Esophagus muscularis mucosa (tissue), 4 donors: ENCODE measurements around the gene JARID2. TPM values are rescaled to one million over a fixed set of nuclear protein-coding genes. Genes with fewer than 3 reads are reported as not detected.

Experiments
- DNase-seq: peaks from one replicate; pipeline ENCODE4 v3.0.0-alpha.2; 2017; ENCODE audit errors: extremely low spot score
- H3K27ac ChIP-seq, 4 donors: fragments of 200-600 bp; sonication (generic); replicated peaks in 1 of 4; 1 replicate in 3 of 4; 2 replicates in 1 of 4; pipeline ENCODE4 v1.5.1; 2016 to 2019; ENCODE audit warnings: mild to moderate bottlenecking in 1 of 4
- H3K27me3 ChIP-seq, 4 donors: fragments of 200-600 bp; sonication (generic); one replicate each; pipeline versions ENCODE4 v1.5.1 to v1.6.0; 2016 to 2019
- H3K36me3 ChIP-seq, 4 donors: fragments of 200-600 bp; sonication (generic); one replicate each; pipeline ENCODE4 v1.5.1; 2016 to 2019
- H3K4me1 ChIP-seq, 4 donors: fragments of 200-600 bp; sonication (generic); one replicate each; pipeline ENCODE4 v1.5.1; 2016 to 2019
- H3K4me3 ChIP-seq, 4 donors: fragments of 200-600 bp; sonication (generic); 1 replicate in 2 of 4; 2 replicates in 2 of 4; pipeline ENCODE4 v1.5.1; 2016 to 2019; ENCODE audit warnings: mild to moderate bottlenecking in 4 of 4, moderate library complexity in 1 of 4
- H3K9me3 ChIP-seq, 4 donors: fragments of 200-600 bp; sonication (generic); 1 replicate in 3 of 4; 2 replicates in 1 of 4; pipeline ENCODE4 v1.5.1; 2016 to 2019
- EP300 ChIP-seq: sonication (generic); formaldehyde crosslinking; IDR thresholded peaks from one replicate; pipeline ENCODE4 v1.6.1; 2017; ENCODE audit warnings: antibody characterized with exemption
- POLR2A ChIP-seq: fragments of 450-650 bp; IDR thresholded peaks from one replicate; pipeline ENCODE4 v1.6.1; 2017; ENCODE audit warnings: antibody characterized with exemption, moderate library complexity, mild to moderate bottlenecking, low read depth
- POLR2AphosphoS5 ChIP-seq, 2 donors: sonication (generic); formaldehyde crosslinking; IDR thresholded peaks; one replicate each; pipeline ENCODE4 v1.6.1; 2017; ENCODE audit warnings: antibody characterized with exemption in 2 of 2
- WGBS: methylation state at CpG from one replicate; pipeline ENCODE4 v1.1.5; 2018; 5-methylcytosine and 5-hydroxymethylcytosine counted together
- intact Hi-C: fragments of 100-400 bp; cut with DNase I; formaldehyde crosslinking; loops from one replicate; pipeline ENCODE4 v1.15.1; 2023
- total RNA-seq, 4 donors: library from RNA; depleted of rRNA; stranded (reverse); fragments of >200 nt; gene quantifications; one replicate each; pipeline versions ENCODE4 v1.1.0 to v1.2.1, GENCODE V29; 2016
- TF ChIP-seq, protein P1 (sequence below), 3 experiments: fragments of 200-600 bp in 2 of 3; fragments of 450-650 bp in 1 of 3; sonication (generic) in 2 of 3; IDR thresholded peaks; one replicate each; pipeline ENCODE4 v1.5.1; 2017 to 2019; ENCODE audit warnings: antibody characterized with exemption in 3 of 3, mild to moderate bottlenecking in 2 of 3, moderate library complexity in 1 of 3

The JARID2 gene
- total RNA-seq, 4 donors from 2014 or later, result 5.8 to 10.4 (median 8.1) TPM

- Histone ChIP-seq H3K27me3 (no peaks in the 10 kb centered on the region), H3K36me3 (no peaks in the 10 kb centered on the region), H3K27ac (no peak overlapping the region), H3K9me3 (no peaks in the 10 kb centered on the region), H3K4me1 (peaks cover 21 to 36% (median 26%) of the 10 kb centered on the region in 4 donors), H3K4me3 (no peak overlapping the region)
- DNase-seq, result no peak
- intact Hi-C loops, result no loop called here
- 66% methylated on average over 4 of the region's 4 CpGs for WGBS
- TF ChIP-seq POLR2AphosphoS5 (IDR thresholded peaks at IDR 0.05), result no peak
- TF ChIP-seq, protein P1, sequence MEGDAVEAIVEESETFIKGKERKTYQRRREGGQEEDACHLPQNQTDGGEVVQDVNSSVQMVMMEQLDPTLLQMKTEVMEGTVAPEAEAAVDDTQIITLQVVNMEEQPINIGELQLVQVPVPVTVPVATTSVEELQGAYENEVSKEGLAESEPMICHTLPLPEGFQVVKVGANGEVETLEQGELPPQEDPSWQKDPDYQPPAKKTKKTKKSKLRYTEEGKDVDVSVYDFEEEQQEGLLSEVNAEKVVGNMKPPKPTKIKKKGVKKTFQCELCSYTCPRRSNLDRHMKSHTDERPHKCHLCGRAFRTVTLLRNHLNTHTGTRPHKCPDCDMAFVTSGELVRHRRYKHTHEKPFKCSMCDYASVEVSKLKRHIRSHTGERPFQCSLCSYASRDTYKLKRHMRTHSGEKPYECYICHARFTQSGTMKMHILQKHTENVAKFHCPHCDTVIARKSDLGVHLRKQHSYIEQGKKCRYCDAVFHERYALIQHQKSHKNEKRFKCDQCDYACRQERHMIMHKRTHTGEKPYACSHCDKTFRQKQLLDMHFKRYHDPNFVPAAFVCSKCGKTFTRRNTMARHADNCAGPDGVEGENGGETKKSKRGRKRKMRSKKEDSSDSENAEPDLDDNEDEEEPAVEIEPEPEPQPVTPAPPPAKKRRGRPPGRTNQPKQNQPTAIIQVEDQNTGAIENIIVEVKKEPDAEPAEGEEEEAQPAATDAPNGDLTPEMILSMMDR (IDR thresholded peaks at IDR 0.05), result no peak
- no peak for TF ChIP-seq EP300
- TF ChIP-seq POLR2A, result no peak
Measured at GRCh38 chr6:15384901-15385300, 139.0 kb downstream of the JARID2 start.

- WGBS, result 92% methylated on average over 6 of the region's 6 CpGs
- Histone ChIP-seq H3K27ac (no peak overlapping the region), H3K36me3 (no peaks in the 10 kb centered on the region), H3K4me1 (peaks cover 21 to 40% (median 29%) of the 10 kb centered on the region in 4 donors), H3K4me3 (no peak overlapping the region), H3K27me3 (no peaks in the 10 kb centered on the region), H3K9me3 (no peaks in the 10 kb centered on the region)
- no peak for TF ChIP-seq POLR2A
- TF ChIP-seq, protein P1 (IDR thresholded peaks at IDR 0.05), result no peak
- no peak for TF ChIP-seq EP300
- no peak for TF ChIP-seq POLR2AphosphoS5 (IDR thresholded peaks at IDR 0.05)
- intact Hi-C loops, result no loop called here
- no peak for DNase-seq
Measured at GRCh38 chr6:15385521-15385920, 139.7 kb downstream of the JARID2 start.

DNA sequence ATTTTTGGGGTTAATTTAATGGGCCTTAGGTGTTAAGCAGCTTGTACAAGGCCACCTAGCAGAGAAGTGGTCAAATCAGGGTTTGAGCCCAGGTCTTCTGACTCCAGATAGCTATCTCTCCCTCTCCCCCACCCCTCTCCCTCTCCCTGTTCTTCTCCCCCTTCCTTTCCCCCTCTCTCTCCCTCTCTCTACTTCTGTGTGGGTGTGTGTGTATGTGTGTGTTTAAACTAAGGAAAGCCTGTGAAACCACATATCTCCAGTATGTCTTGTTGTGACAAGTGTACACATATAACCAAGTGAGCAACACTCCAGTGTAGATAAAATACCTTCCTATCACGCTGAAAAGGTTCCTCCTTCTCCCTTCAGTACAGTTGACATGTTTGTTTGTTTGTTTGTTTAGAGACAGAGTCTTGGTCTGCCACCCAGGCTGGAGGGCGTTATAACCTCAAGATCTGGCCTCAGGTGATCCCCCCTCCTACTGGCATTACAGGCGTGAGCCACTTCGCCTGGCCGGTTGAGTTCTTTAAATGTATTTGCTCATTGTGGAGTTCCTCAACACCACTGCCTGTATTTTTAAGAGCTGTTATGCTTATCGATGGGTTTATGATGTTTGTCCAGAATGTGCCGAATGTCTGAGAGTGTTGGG is 140.4 kb downstream of the JARID2 start:
- Histone ChIP-seq H3K27ac (no peak overlapping the region), H3K27me3 (no peaks in the 10 kb centered on the region), H3K4me3 (no peak overlapping the region), H3K9me3 (no peaks in the 10 kb centered on the region), H3K36me3 (no peaks in the 10 kb centered on the region), H3K4me1 (peaks cover 28 to 46% (median 36%) of the 10 kb centered on the region in 4 donors)
- DNase-seq, result no peak
- TF ChIP-seq POLR2A (no peak), POLR2AphosphoS5 (IDR thresholded peaks at IDR 0.05) (no peak), EP300 (no peak)
- TF ChIP-seq, protein P1 (IDR thresholded peaks at IDR 0.05), result no peak
- intact Hi-C loops, result no loop called here
- 89% methylated on average over 7 of the region's 7 CpGs for whole genome bisulfite sequencing

DNA sequence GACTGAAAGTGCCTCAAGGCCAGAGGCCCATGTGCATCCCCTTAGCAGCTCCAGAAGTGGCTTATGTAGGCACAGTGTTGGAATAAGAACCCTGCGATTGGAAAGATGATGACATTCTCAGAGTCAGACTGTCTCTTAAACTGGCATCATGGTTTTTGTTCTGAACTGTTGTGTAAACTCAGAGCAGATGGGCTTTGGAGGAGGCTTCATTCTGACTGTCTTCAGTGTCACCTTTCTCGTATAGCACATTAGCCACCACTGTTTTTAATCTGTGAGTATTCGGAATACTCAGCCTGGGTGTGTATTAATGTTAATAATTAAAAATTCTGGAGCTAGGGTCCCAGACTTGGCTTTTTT is 140.9 kb downstream of the JARID2 start:
- WGBS, result 93% methylated on average over 3 of the region's 3 CpGs
- Histone ChIP-seq H3K9me3 (no peaks in the 10 kb centered on the region), H3K27me3 (no peaks in the 10 kb centered on the region), H3K4me1 (peaks cover 33 to 51% (median 41%) of the 10 kb centered on the region in 4 donors), H3K36me3 (no peaks in the 10 kb centered on the region), H3K4me3 (no peak overlapping the region), H3K27ac (no peak overlapping the region)
- DNase-seq, result no peak
- intact Hi-C loops, result no loop called here
- TF ChIP-seq POLR2A (no peak), POLR2AphosphoS5 (IDR thresholded peaks at IDR 0.05) (no peak), EP300 (no peak)
- TF ChIP-seq, protein P1 (IDR thresholded peaks at IDR 0.05), result no peak

DNA sequence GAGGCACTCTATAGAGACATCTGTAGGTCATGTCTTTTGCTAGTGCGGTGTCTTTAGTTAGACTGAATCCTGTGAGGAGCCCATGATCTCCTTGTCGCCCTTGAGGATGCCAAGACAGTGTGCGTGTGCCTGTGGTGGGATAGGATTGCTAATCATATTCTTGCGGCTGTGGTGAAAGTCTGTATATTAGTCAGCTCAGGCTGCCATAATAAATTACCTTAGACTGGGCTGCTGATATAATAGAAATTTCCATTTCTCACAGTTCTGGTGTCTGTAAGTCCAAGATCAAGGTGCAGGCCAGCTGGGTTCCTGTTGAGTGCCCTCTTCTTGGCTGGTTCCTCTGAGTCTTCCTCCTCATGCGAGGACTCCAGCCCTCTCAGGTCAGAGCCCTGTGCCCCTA is 141.2 kb downstream of the JARID2 start:
- H3K9me3 ChIP-seq, result no peaks in the 10 kb centered on the region
- WGBS, result 94% methylated on average over 5 of the region's 5 CpGs
- no peak overlapping the region for H3K4me3 ChIP-seq
- H3K27me3 ChIP-seq, result no peaks in the 10 kb centered on the region
- intact Hi-C loops, result no loop called here
- no peak overlapping the region for H3K27ac ChIP-seq
- no peak for DNase-seq
- no peaks in the 10 kb centered on the region for H3K36me3 ChIP-seq
- H3K4me1 ChIP-seq, result peaks cover 37 to 54% (median 44%) of the 10 kb centered on the region in 4 donors
- TF ChIP-seq, protein P1 (IDR thresholded peaks at IDR 0.05), result no peak
- TF ChIP-seq EP300, result no peak
- TF ChIP-seq POLR2A, result no peak
- TF ChIP-seq POLR2AphosphoS5 (IDR thresholded peaks at IDR 0.05), result no peak
